SK-N-SH (cell line): ENCODE data around the gene TMEM9. TPM values are rescaled to one million over a fixed set of nuclear protein-coding genes. Genes with fewer than 3 reads are reported as not detected.

Experiments
- CTCF ChIA-PET: fragments of 300-600, 350-600 bp; formaldehyde crosslinking; extraction: SDS; loops from one replicate; lab custom pipeline; 2021; lab: Yijun Ruan, JAX
- POLR2A ChIA-PET: fragments of 350-600 bp; sonication (Branson Sonifier 250); formaldehyde crosslinking; extraction: SDS; loops from one replicate; lab custom pipeline; 2020; ENCODE audit warnings: antibody characterized with exemption, inconsistent platforms; lab: Yijun Ruan, JAX
- DNase-seq: peaks from one replicate; pipeline ENCODE4 v3.0.0; 2012
- H2AFZ ChIP-seq: fragments of 200-600 bp; sonication (generic); 2 replicates; pipeline ENCODE4 v1.8.1; 2016; ENCODE audit warnings: antibody characterized with exemption, mild to moderate bottlenecking, low read depth
- H3F3A ChIP-seq: fragments of 200-600 bp; sonication (generic); replicated peaks from 2 replicates; pipeline ENCODE3; 2016; ENCODE audit warnings: antibody characterized with exemption, mild to moderate bottlenecking; ENCODE audit not compliant: insufficient read depth
- H3K27ac ChIP-seq, 2 experiments: fragments of 200-500 bp in 1 of 2; fragments of 200-600 bp in 1 of 2; sonication (Bioruptor generic) in 1 of 2; sonication (generic), shearing (Covaris generic) in 1 of 2; 2 replicates each; pipeline versions ENCODE4 v1.5.1 to v1.6.1; 2014 to 2016; ENCODE audit warnings: low read depth in 2 of 2, inconsistent platforms in 1 of 2, low read length in 1 of 2, mild to moderate bottlenecking in 1 of 2, mixed read lengths in 1 of 2
- H3K27me3 ChIP-seq: fragments of 200-600 bp; sonication (generic), shearing (Covaris generic); 2 replicates; pipeline ENCODE4 v1.6.1; 2016; ENCODE audit warnings: mixed run types; ENCODE audit not compliant: insufficient read depth
- H3K36me3 ChIP-seq, 2 experiments: fragments of 200-500 bp in 1 of 2; fragments of 200-600 bp in 1 of 2; sonication (Bioruptor generic) in 1 of 2; sonication (generic) in 1 of 2; replicated peaks in 1 of 2; 2 replicates each; pipeline versions ENCODE3 to v1.5.1; 2014 to 2016; ENCODE audit warnings: low read length in 1 of 2, mild to moderate bottlenecking in 1 of 2; ENCODE audit not compliant: insufficient read depth in 2 of 2, control insufficient read depth in 1 of 2
- H3K4me1 ChIP-seq, 2 experiments: fragments of 200-500 bp in 1 of 2; fragments of 200-600 bp in 1 of 2; sonication (Bioruptor generic) in 1 of 2; sonication (generic), shearing (Covaris generic) in 1 of 2; 2 replicates each; pipeline versions ENCODE4 v1.5.1 to v1.6.1; 2014 to 2016; ENCODE audit warnings: low read depth in 1 of 2, low read length in 1 of 2, mixed run types in 1 of 2; ENCODE audit not compliant: insufficient read depth in 2 of 2, control insufficient read depth in 1 of 2
- H3K4me2 ChIP-seq: fragments of 200-600 bp; sonication (generic), shearing (Covaris generic); 2 replicates; pipeline ENCODE4 v1.6.1; 2017; ENCODE audit warnings: mixed run types
- H3K4me3 ChIP-seq, 2 experiments: fragments of 200-500 bp in 1 of 2; fragments of 200-600 bp in 1 of 2; sonication (Bioruptor generic) in 1 of 2; sonication (generic), shearing (Covaris generic) in 1 of 2; 2 replicates each; pipeline versions ENCODE4 v1.5.1 to v1.8.1; 2014 to 2016; ENCODE audit warnings: low read depth in 2 of 2, inconsistent platforms in 1 of 2, low read length in 1 of 2, mild to moderate bottlenecking in 1 of 2, mixed read lengths in 1 of 2, moderate library complexity in 1 of 2
- H3K79me2 ChIP-seq: fragments of 200-600 bp; sonication (generic); 2 replicates; pipeline ENCODE4 v1.8.1; 2017; ENCODE audit warnings: mild to moderate bottlenecking; ENCODE audit not compliant: insufficient read depth
- H3K9ac ChIP-seq: fragments of 200-600 bp; sonication (generic); 2 replicates; pipeline ENCODE4 v1.6.1; 2017; ENCODE audit warnings: mixed run types
- H3K9me2 ChIP-seq: fragments of 200-600 bp; sonication (generic); 2 replicates; pipeline ENCODE4 v1.6.1; 2017; ENCODE audit warnings: mixed run types
- H3K9me3 ChIP-seq: fragments of 200-600 bp; sonication (generic); 2 replicates; pipeline ENCODE4 v1.6.1; 2017; ENCODE audit warnings: mixed run types, mild to moderate bottlenecking, moderate library complexity
- H4K20me1 ChIP-seq: fragments of 200-600 bp; sonication (generic); 2 replicates; pipeline ENCODE4 v1.6.1; 2017; ENCODE audit warnings: mild to moderate bottlenecking, mixed run types; ENCODE audit not compliant: insufficient read depth
- ELF1 ChIP-seq: IDR thresholded peaks from 2 replicates; pipeline ENCODE4 v1.4.0; 2012
- EP300 ChIP-seq, 2 experiments: IDR thresholded peaks; 2 replicates each; pipeline versions ENCODE4 v1.4.0 to v1.6.1; 2012; ENCODE audit warnings: borderline replicate concordance in 1 of 2, low read depth in 1 of 2, low read length in 1 of 2
- EZH2phosphoT487 ChIP-seq: fragments of 200-600 bp; sonication (generic); IDR thresholded peaks from 2 replicates; pipeline ENCODE4 v1.6.1; 2017; ENCODE audit warnings: low read depth, mixed run types, mild to moderate bottlenecking, antibody characterized with exemption, moderate library complexity, borderline replicate concordance
- FOSL2 ChIP-seq: IDR thresholded peaks from 2 replicates; pipeline ENCODE4 v1.4.0; 2012; ENCODE audit warnings: low read depth, mild to moderate bottlenecking, moderate library complexity, borderline replicate concordance
- GABPA ChIP-seq: IDR thresholded peaks from 2 replicates; pipeline ENCODE4 v1.4.0; 2012; ENCODE audit warnings: low read depth, mild to moderate bottlenecking
- JUND ChIP-seq: IDR thresholded peaks from 2 replicates; pipeline ENCODE4 v1.4.0; 2012
- MEF2A ChIP-seq: IDR thresholded peaks from 2 replicates; pipeline ENCODE4 v1.4.0; 2012; ENCODE audit warnings: low read depth, borderline replicate concordance
- NFIC ChIP-seq: IDR thresholded peaks from 2 replicates; pipeline ENCODE4 v1.4.0; 2012; ENCODE audit warnings: borderline replicate concordance
- POLR2AphosphoS5 ChIP-seq: IDR thresholded peaks from 2 replicates; pipeline ENCODE4 v1.6.1; 2012; ENCODE audit warnings: low read depth, low read length
- RAD21 ChIP-seq: IDR thresholded peaks from 2 replicates; pipeline ENCODE4 v1.6.1; 2012; ENCODE audit warnings: mild to moderate bottlenecking, low read length
- RXRA ChIP-seq: IDR thresholded peaks from 2 replicates; pipeline ENCODE4 v1.4.0; 2012; ENCODE audit warnings: low read depth, mild to moderate bottlenecking, borderline replicate concordance
- TCF12 ChIP-seq: IDR thresholded peaks from 2 replicates; pipeline ENCODE4 v1.4.0; 2012
- TEAD4 ChIP-seq: IDR thresholded peaks from 2 replicates; pipeline ENCODE4 v1.4.0; 2012; ENCODE audit warnings: mild to moderate bottlenecking, borderline replicate concordance; ENCODE audit not compliant: insufficient read depth
- YY1 ChIP-seq: IDR thresholded peaks from 2 replicates; pipeline ENCODE4 v1.4.0; 2012; ENCODE audit warnings: low read depth, mild to moderate bottlenecking
- WGBS: methylation state at CpG from one replicate; pipeline ENCODE4 v1.1.6; 2017; ENCODE audit warnings: low lambda C conversion rate; 5-methylcytosine and 5-hydroxymethylcytosine counted together
- polyA plus RNA-seq, 3 experiments: library from polyadenylated mRNA; depleted of rRNA; stranded (reverse); fragments of >200 nt; gene quantifications; 2 replicates each; pipeline ENCODE4 v1.2.3, GENCODE V29; 2012
- TF ChIP-seq, protein P1 (sequence below): IDR thresholded peaks from 2 replicates; pipeline ENCODE4; 2012
- TF ChIP-seq, protein P2 (sequence below): IDR thresholded peaks from 2 replicates; pipeline ENCODE4 v1.4.0; 2012; ENCODE audit warnings: low read depth, borderline replicate concordance

Gene TMEM9
- polyA plus RNA-seq, 1 of the 3 experiments (the other 2 are of a cell fraction): 126 TPM

- no peak for TF ChIP-seq ELF1
Observed at GRCh38 chr1:201194046-201194445, 39.8 kb upstream of the TMEM9 start (continued).

GRCh38 chr1:201192261-201192788 is 38.1 kb upstream of the TMEM9 start:
- no peak overlapping the region for H2AFZ ChIP-seq
- no peaks in the 10 kb centered on the region for H4K20me1 ChIP-seq
- no peaks in the 10 kb centered on the region for H3K9me2 ChIP-seq
- H3K9ac ChIP-seq: no peak overlapping the region
- H3K4me2 ChIP-seq: peak overlapping the region; percentile 54; the same call in 1 of the 2 replicates
- whole genome bisulfite sequencing: 87% methylated on average over 3 of the region's 3 CpGs
- H3K27ac ChIP-seq: peak overlapping the region in 1 of 2 experiments; percentile 30; a peak in 1 of 4 replicates
- H3K79me2 ChIP-seq: no peaks in the 10 kb centered on the region
- H3K4me3 ChIP-seq: no peak overlapping the region
- H3F3A ChIP-seq: no peaks in the 10 kb centered on the region
- H3K9me3 ChIP-seq: no peaks in the 10 kb centered on the region
- CTCF ChIA-PET: interaction anchor here (1.2 to 1.5 kb wide), 2 partner anchors 30 to 62 kb away, joined by 3 to 4 read pairs; no protein-coding TSS in a partner anchor
- TF ChIP-seq EP300 (IDR thresholded peaks at IDR 0.05; ENCODE audit: borderline replicate concordance in 1 of 2, low read depth in 1 of 2, low read length in 1 of 2): no peak
- no peak for TF ChIP-seq MEF2A
- TF ChIP-seq JUND: 0 out of 2 replicates have a peak, but pooled peaks have one; percentile 9
- TF ChIP-seq YY1: no peak
- peak; percentile 59; the same call in 1 of the 2 replicates for TF ChIP-seq TCF12
- TF ChIP-seq, protein P1, sequence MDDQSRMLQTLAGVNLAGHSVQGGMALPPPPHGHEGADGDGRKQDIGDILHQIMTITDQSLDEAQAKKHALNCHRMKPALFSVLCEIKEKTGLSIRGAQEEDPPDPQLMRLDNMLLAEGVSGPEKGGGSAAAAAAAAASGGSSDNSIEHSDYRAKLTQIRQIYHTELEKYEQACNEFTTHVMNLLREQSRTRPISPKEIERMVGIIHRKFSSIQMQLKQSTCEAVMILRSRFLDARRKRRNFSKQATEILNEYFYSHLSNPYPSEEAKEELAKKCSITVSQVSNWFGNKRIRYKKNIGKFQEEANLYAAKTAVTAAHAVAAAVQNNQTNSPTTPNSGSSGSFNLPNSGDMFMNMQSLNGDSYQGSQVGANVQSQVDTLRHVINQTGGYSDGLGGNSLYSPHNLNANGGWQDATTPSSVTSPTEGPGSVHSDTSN: peak; percentile 31
- TF ChIP-seq NFIC: peak; percentile 50
- TF ChIP-seq, protein P2, sequence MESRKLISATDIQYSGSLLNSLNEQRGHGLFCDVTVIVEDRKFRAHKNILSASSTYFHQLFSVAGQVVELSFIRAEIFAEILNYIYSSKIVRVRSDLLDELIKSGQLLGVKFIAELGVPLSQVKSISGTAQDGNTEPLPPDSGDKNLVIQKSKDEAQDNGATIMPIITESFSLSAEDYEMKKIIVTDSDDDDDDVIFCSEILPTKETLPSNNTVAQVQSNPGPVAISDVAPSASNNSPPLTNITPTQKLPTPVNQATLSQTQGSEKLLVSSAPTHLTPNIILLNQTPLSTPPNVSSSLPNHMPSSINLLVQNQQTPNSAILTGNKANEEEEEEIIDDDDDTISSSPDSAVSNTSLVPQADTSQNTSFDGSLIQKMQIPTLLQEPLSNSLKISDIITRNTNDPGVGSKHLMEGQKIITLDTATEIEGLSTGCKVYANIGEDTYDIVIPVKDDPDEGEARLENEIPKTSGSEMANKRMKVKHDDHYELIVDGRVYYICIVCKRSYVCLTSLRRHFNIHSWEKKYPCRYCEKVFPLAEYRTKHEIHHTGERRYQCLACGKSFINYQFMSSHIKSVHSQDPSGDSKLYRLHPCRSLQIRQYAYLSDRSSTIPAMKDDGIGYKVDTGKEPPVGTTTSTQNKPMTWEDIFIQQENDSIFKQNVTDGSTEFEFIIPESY: no peak
- TF ChIP-seq GABPA: no peak
- peaks cover 4 to 17% of the 10 kb centered on the region in 2 experiments; a peak in 2 of 4 replicates for H3K4me1 ChIP-seq
- no peaks in the 10 kb centered on the region for H3K36me3 ChIP-seq
- no peak for DNase-seq
- POLR2A ChIA-PET: no interaction called here
- no peaks in the 10 kb centered on the region for H3K27me3 ChIP-seq

GRCh38 chr1:201191653-201192260 is 37.5 kb upstream of the TMEM9 start:
- Histone ChIP-seq H3K79me2 (no peaks in the 10 kb centered on the region), H3K9me3 (no peaks in the 10 kb centered on the region), H4K20me1 (no peaks in the 10 kb centered on the region), H3K9ac (no peak overlapping the region), H3K9me2 (no peaks in the 10 kb centered on the region), H3K36me3 (no peaks in the 10 kb centered on the region), H3K27me3 (no peaks in the 10 kb centered on the region), H3K27ac (peak overlapping the region in 1 of 2 experiments; percentile 66; a peak in 2 of 4 replicates), H2AFZ (peak overlapping the region; percentile 81; the same call in 1 of the 2 replicates), H3K4me2 (peak overlapping the region; percentile 54), H3F3A (no peaks in the 10 kb centered on the region), H3K4me1 (peaks cover 4 to 17% of the 10 kb centered on the region in 2 experiments; a peak in 2 of 4 replicates), H3K4me3 (no peak overlapping the region)
- CTCF ChIA-PET: interaction anchor here (1.5 kb wide), 1 partner anchor 31 kb away, joined by 4 read pairs; no protein-coding TSS in a partner anchor
- WGBS: 51% methylated on average over 18 of the region's 18 CpGs
- POLR2A ChIA-PET: no interaction called here
- TF ChIP-seq TCF12: peak; percentile 62
- TF ChIP-seq JUND: peak; percentile 86
- TF ChIP-seq FOSL2: peak; percentile 94
- peak; percentile 59; the same call in 1 of the 2 replicates for TF ChIP-seq RXRA
- TF ChIP-seq EP300 (IDR thresholded peaks at IDR 0.05; ENCODE audit: borderline replicate concordance in 1 of 2, low read depth in 1 of 2, low read length in 1 of 2): peak in 1 of 2 experiments; percentile 44; a peak in 1 of 4 replicates
- 0 out of 2 replicates have a peak, but pooled peaks have one; percentile 2 for TF ChIP-seq TEAD4
- no peak for TF ChIP-seq RAD21
- no peak for TF ChIP-seq EZH2phosphoT487
- 0 out of 2 replicates have a peak, but pooled peaks have one; percentile 25 for TF ChIP-seq POLR2AphosphoS5
- TF ChIP-seq, protein P1: peak; percentile 56
- no peak for DNase-seq
